DND-41 (cell line): ENCODE data around the gene TLR8.

Experiments used
- CTCF ChIP-seq: IDR thresholded peaks from 2 replicates; pipeline ENCODE4 v1.5.1; 2012; ENCODE audit warnings: borderline replicate concordance, low read length, moderate library complexity, mild to moderate bottlenecking; ENCODE audit not compliant: poor library complexity, severe bottlenecking; ENCODE audit errors: extremely low read depth
- EZH2 ChIP-seq: IDR thresholded peaks from 3 replicates; pipeline ENCODE4 v1.6.1; 2012; ENCODE audit warnings: borderline replicate concordance, low read depth, mild to moderate bottlenecking, moderate library complexity, low read length, inconsistent platforms; ENCODE audit not compliant: severe bottlenecking

- TF ChIP-seq CTCF, result no peak
- no peak for TF ChIP-seq EZH2
These were observed 16.1 kb downstream of the TLR8 start for GRCh38 chrX:12922599-12922919.
